Measurements from ENCODE around the gene SBF2.
"Not testable (repeated sequence)": the region's sequence is repeated elsewhere in the genome, so short reads cannot be mapped to it uniquely, and the experiment has no call there.

The SBF2 gene

DNA sequence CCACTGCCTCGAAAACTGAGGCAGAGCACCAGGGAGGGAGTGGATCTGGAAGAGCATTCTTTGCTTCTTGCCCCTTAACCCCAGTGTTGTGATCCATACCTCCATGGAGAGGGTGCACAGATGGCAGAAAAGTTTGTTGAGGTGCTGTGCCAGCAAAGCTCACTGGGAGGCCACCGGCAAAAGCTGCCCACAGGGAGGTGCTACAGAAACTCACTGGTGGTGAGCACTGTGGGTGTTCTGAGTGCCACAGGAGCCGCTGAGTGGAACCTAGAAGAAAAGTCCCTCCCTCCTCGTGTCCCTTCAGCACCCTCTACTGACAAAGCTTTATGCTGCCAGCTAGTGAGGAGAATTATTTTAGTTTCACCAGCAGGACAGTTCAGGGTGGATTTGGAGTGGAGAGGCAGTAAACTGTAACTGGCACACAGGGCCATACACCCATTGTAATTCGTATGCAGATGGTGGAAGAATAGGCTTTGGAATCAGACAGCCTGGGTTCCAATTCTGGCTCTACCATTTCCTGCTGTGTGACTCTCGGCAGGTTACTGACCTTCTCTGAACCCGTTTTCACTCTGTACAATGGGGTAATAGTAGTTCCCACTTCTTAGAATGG is 545.6 kb downstream of the SBF2 start:
- peaks cover 21% of the 10 kb centered on the region for H3K4me1 Mint-ChIP-seq (ENCODE audit: low read depth)
- no peaks in the 10 kb centered on the region for H3K27me3 Mint-ChIP-seq
- DNase-seq, result peak; percentile 67
- no peak overlapping the region for H3K4me3 Mint-ChIP-seq
- no peaks in the 10 kb centered on the region for H3K9me3 Mint-ChIP-seq
- no peak overlapping the region for H3K27ac Mint-ChIP-seq
- no peaks in the 10 kb centered on the region for H3K36me3 Mint-ChIP-seq (ENCODE audit: low read depth)

GRCh38 chr11:9747828-9748227 is 546.2 kb downstream of the SBF2 start:
- DNase-seq, result no peak
- Mint-ChIP-seq H3K4me1 (ENCODE audit: low read depth) (peaks cover 17% of the 10 kb centered on the region), H3K27ac (no peak overlapping the region), H3K9me3 (no peaks in the 10 kb centered on the region), H3K36me3 (ENCODE audit: low read depth) (no peaks in the 10 kb centered on the region), H3K27me3 (no peaks in the 10 kb centered on the region), H3K4me3 (no peak overlapping the region)

DNA sequence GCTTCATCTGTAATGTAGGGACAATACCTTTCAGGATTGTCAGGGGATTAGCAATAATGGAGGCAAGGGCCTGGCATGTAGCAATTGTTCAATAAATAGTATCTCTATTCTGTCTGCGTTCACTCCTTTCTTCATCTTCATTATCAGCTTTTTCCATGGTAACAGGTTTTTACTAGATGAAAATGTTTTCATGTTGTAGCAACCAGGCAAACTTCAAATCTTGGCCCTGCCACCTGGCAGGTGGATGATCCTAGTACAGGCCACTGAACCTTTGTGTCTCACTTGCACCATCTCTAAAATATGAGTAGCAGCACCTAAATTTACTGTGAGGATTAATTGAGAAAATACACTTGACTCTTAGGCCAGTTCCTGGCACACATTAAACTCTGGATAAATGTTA is 546.8 kb downstream of the SBF2 start:
- H3K9me3 Mint-ChIP-seq, result no peaks in the 10 kb centered on the region
- H3K27ac Mint-ChIP-seq, result no peak overlapping the region
- peaks cover 2% of the 10 kb centered on the region for H3K36me3 Mint-ChIP-seq (ENCODE audit: low read depth)

DNA sequence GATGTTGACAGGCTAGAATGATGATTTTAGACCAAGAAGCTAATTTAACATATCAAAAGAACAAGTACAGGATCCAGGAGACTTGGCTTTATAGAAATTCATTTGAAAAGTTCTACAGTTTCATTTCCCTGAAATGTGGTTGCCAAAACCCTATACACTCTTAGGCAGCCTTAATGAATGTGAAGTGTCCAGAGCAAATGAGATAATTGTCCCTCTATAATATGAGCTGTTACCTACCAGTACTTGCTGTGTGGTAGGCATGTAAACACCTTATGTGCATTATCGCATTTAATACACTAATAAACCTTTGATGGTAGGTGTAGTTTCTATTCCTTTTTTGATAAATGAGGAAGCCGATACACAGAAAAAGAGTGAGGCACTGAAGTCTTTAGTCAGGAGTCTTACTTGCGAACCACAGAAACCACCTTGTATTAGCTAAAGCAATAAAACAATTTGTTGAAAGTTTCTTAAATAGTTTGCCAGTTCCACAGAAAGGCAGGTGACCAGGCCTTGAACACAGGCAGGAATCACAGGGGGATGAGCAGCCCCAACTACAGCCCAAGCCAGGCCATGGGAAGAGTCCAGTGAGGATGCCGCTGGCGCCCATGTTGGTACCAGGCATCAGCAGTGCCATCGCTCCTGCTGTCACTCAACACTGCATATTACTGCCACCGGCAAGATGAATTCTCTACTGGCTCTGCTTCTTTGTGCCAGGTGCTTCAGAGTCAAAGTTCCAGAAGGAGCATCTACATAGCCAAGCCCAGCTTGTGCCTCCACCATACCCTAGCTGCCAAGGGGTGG is 548.4 kb downstream of the SBF2 start:
- Mint-ChIP-seq H3K36me3 (ENCODE audit: low read depth) (peaks cover 6% of the 10 kb centered on the region), H3K27ac (no peak overlapping the region), H3K9me3 (no peaks in the 10 kb centered on the region), H3K4me3 (no peak overlapping the region), H3K27me3 (no peaks in the 10 kb centered on the region), H3K4me1 (ENCODE audit: low read depth) (peaks cover 10% of the 10 kb centered on the region)
- DNase-seq, result no peak

More for the DNA sequence above, 546.8 kb downstream of the SBF2 start:
- Mint-ChIP-seq H3K27me3 (no peaks in the 10 kb centered on the region), H3K4me1 (ENCODE audit: low read depth) (peaks cover 13% of the 10 kb centered on the region), H3K4me3 (no peak overlapping the region)
- DNase-seq, result no peak

DNA sequence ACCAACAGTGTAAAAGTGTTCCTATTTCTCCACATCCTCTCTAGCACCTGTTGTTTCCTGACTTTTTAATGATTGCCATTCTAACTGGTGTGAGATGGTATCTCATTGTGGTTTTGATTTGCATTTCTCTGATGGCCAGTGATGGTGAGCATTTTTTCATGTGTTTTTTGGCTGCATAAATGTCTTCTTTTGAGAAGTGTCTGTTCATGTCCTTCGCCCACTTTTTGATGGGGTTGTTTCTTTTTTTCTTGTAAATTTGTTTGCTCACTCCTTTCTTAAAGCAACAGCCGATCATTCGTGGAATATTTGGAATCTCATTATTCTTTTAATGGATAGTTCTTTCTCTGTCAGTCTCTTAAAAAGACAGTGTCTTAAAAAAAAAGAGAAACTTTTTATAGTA is 550.5 kb downstream of the SBF2 start:
- not testable (repeated sequence) for H3K4me3 Mint-ChIP-seq; H3K4me1 Mint-ChIP-seq (ENCODE audit: low read depth); H3K9me3 Mint-ChIP-seq; H3K27me3 Mint-ChIP-seq; DNase-seq; H3K27ac Mint-ChIP-seq
- peaks cover 14% of the 10 kb centered on the region for H3K36me3 Mint-ChIP-seq (ENCODE audit: low read depth)

DNA sequence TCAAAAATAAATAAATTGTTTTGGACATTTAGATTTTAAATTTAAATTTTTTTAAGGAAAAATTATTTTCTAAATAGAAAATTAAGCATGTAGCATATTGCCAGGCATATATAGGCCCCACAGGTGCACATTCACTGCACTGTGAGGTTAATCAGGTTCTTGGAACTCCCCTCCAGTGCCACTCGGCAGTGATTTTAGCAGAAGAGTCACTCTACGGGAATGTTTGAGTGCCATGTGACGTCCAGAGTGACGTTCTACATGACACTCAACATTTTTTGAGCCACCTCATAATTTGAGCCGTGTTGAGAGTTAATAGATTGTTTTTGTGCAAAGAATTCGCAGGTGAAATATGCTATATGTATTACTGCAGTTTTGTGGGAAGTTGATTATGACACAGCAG is 552.8 kb downstream of the SBF2 start:
- H3K36me3 Mint-ChIP-seq (ENCODE audit: low read depth), result peaks cover 23% of the 10 kb centered on the region
- H3K9me3 Mint-ChIP-seq, result peaks cover 6% of the 10 kb centered on the region
- no peak overlapping the region for H3K27ac Mint-ChIP-seq

GRCh38 chr11:9740202-9740883 is 553.7 kb downstream of the SBF2 start:
- Mint-ChIP-seq H3K9me3 (peaks cover 14% of the 10 kb centered on the region), H3K27me3 (no peaks in the 10 kb centered on the region), H3K4me1 (ENCODE audit: low read depth) (no peaks in the 10 kb centered on the region), H3K27ac (no peak overlapping the region), H3K36me3 (ENCODE audit: low read depth) (peaks cover 29% of the 10 kb centered on the region), H3K4me3 (no peak overlapping the region)
- DNase-seq, result no peak

More for the DNA sequence above, 552.8 kb downstream of the SBF2 start:
- Mint-ChIP-seq H3K4me3 (no peak overlapping the region), H3K4me1 (ENCODE audit: low read depth) (no peaks in the 10 kb centered on the region), H3K27me3 (no peaks in the 10 kb centered on the region)
- DNase-seq, result no peak

- H3K27ac Mint-ChIP-seq, result no peak overlapping the region
- no peak for DNase-seq
- H3K9me3 Mint-ChIP-seq, result peaks cover 15% of the 10 kb centered on the region
- H3K27me3 Mint-ChIP-seq, result no peaks in the 10 kb centered on the region
- H3K36me3 Mint-ChIP-seq (ENCODE audit: low read depth), result peaks cover 33% of the 10 kb centered on the region
- no peaks in the 10 kb centered on the region for H3K4me1 Mint-ChIP-seq (ENCODE audit: low read depth)
- no peak overlapping the region for H3K4me3 Mint-ChIP-seq
These were observed 554.7 kb downstream of the SBF2 start for GRCh38 chr11:9739123-9739900.

DNA sequence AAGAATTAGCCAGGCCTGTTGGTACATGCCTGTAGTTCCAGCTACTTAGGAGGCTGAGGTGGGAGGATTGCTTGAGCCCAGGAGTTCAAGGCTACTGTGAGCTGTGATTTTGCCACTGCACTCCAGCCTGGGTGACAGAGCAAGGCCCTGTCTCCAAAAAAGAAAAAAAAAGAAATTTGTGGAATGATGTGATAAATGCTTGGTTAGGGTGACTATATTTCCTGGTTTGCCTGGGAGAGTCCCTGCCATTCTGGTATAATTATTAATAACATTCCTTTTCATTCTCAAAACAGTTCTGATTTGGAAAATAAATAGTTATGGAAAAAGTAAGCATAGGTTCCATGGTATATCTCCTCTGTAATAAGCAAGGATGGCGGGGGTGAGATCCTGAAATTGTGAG is 555.3 kb downstream of the SBF2 start:
- H3K9me3 Mint-ChIP-seq, result peaks cover 15% of the 10 kb centered on the region
- H3K4me3 Mint-ChIP-seq, result no peak overlapping the region
- no peak overlapping the region for H3K27ac Mint-ChIP-seq
- no peak for DNase-seq
- no peaks in the 10 kb centered on the region for H3K4me1 Mint-ChIP-seq (ENCODE audit: low read depth)
- no peaks in the 10 kb centered on the region for H3K27me3 Mint-ChIP-seq
- H3K36me3 Mint-ChIP-seq (ENCODE audit: low read depth), result peaks cover 38% of the 10 kb centered on the region

- no peak for DNase-seq
- Mint-ChIP-seq H3K27ac (no peak overlapping the region), H3K4me1 (ENCODE audit: low read depth) (no peaks in the 10 kb centered on the region), H3K9me3 (peaks cover 15% of the 10 kb centered on the region), H3K4me3 (no peak overlapping the region), H3K27me3 (no peaks in the 10 kb centered on the region), H3K36me3 (ENCODE audit: low read depth) (peaks cover 40% of the 10 kb centered on the region)
These were observed 555.9 kb downstream of the SBF2 start for GRCh38 chr11:9738116-9738515.

GRCh38 chr11:9736365-9736764 is 557.7 kb downstream of the SBF2 start:
- peaks cover 15% of the 10 kb centered on the region for H3K9me3 Mint-ChIP-seq
- H3K4me1 Mint-ChIP-seq (ENCODE audit: low read depth), result no peaks in the 10 kb centered on the region
- H3K4me3 Mint-ChIP-seq, result no peak overlapping the region
- no peaks in the 10 kb centered on the region for H3K27me3 Mint-ChIP-seq
- peaks cover 42% of the 10 kb centered on the region for H3K36me3 Mint-ChIP-seq (ENCODE audit: low read depth)
- H3K27ac Mint-ChIP-seq, result no peak overlapping the region
- no peak for DNase-seq

GRCh38 chr11:9735919-9736318 is 558.1 kb downstream of the SBF2 start:
- no peak overlapping the region for H3K4me3 Mint-ChIP-seq
- H3K36me3 Mint-ChIP-seq (ENCODE audit: low read depth), result peaks cover 40% of the 10 kb centered on the region
- H3K9me3 Mint-ChIP-seq, result peaks cover 15% of the 10 kb centered on the region
- H3K4me1 Mint-ChIP-seq (ENCODE audit: low read depth), result no peaks in the 10 kb centered on the region
- no peaks in the 10 kb centered on the region for H3K27me3 Mint-ChIP-seq
- no peak for DNase-seq
- H3K27ac Mint-ChIP-seq, result no peak overlapping the region

GRCh38 chr11:9735236-9735635 is 558.8 kb downstream of the SBF2 start:
- Mint-ChIP-seq H3K4me1 (ENCODE audit: low read depth) (no peaks in the 10 kb centered on the region), H3K27ac (no peak overlapping the region), H3K9me3 (peaks cover 15% of the 10 kb centered on the region), H3K27me3 (no peaks in the 10 kb centered on the region), H3K36me3 (ENCODE audit: low read depth) (peaks cover 37% of the 10 kb centered on the region), H3K4me3 (no peak overlapping the region)
- no peak for DNase-seq

DNA sequence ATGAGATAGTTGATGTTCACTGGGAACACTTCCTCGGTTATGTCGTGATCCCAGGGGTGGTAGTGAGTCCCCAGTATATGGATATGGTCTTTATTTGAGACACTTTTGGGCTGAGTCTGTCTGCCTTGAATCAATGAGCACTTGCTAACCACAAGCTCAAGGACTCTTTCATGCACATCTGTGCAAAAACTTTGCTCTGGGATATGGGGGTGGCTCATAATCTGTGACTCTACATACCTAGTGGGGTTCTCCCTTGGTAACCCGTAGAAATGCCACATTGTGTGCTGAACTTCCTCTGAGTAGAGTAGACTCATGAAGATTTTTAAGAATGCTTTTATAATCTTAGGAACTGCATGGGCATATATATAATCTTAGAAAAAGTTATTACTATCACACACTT is 560.8 kb downstream of the SBF2 start:
- Mint-ChIP-seq H3K27ac (no peak overlapping the region), H3K36me3 (ENCODE audit: low read depth) (peaks cover 31% of the 10 kb centered on the region), H3K9me3 (peaks cover 15% of the 10 kb centered on the region), H3K27me3 (no peaks in the 10 kb centered on the region), H3K4me3 (no peak overlapping the region), H3K4me1 (ENCODE audit: low read depth) (no peaks in the 10 kb centered on the region)
- DNase-seq, result no peak

Measured in activated T-cell treated with anti-CD3 and anti-CD28 coated beads, Interleukin-2, amount 50 U/mL, for 24 hours (primary cell).